HG03571 (cell line): ENCODE results near the gene USP20.
"Not testable (repeated sequence)": the region's sequence is repeated elsewhere in the genome, so short reads cannot be mapped to it uniquely, and the experiment has no call there.

Experiments used
- ATAC-seq: cut with Tn5 transposase; IDR thresholded peaks from one replicate; pipeline ENCODE4 v1.9.1; 2021; ENCODE audit not compliant: unreplicated experiment

The USP20 gene

GRCh38 chr9:129889122-129889940 lies 54.1 kb downstream of the USP20 start:
- ATAC-seq = no peak

- no peak for ATAC-seq
Measured at GRCh38 chr9:129889941-129890717, 54.9 kb downstream of the USP20 start.

GRCh38 chr9:129890718-129891299 lies 55.6 kb downstream of the USP20 start:
- not testable (repeated sequence) for ATAC-seq

GRCh38 chr9:129891569-129891968 lies 56.3 kb downstream of the USP20 start:
- ATAC-seq = no peak

GRCh38 chr9:129894120-129894823 lies 59.0 kb downstream of the USP20 start:
- ATAC-seq = no peak

GRCh38 chr9:129895376-129896268 lies 60.4 kb downstream of the USP20 start:
- no peak for ATAC-seq

- ATAC-seq = no peak
Measured at GRCh38 chr9:129897263-129897662, 62.0 kb downstream of the USP20 start.

GRCh38 chr9:129898185-129898584 lies 62.9 kb downstream of the USP20 start:
- no peak for ATAC-seq

- ATAC-seq = no peak
Measured at GRCh38 chr9:129899620-129900019, 64.4 kb downstream of the USP20 start.

- ATAC-seq = peak; percentile 74
Measured at GRCh38 chr9:129900263-129901027, 65.2 kb downstream of the USP20 start.

- no peak for ATAC-seq
Measured at GRCh38 chr9:129901993-129902739, 66.9 kb downstream of the USP20 start.

GRCh38 chr9:129902740-129903134 lies 67.5 kb downstream of the USP20 start:
- ATAC-seq = no peak

- no peak for ATAC-seq
Measured at GRCh38 chr9:129904734-129905133, 69.5 kb downstream of the USP20 start.

- ATAC-seq = no peak
Measured at GRCh38 chr9:129906298-129906697, 71.0 kb downstream of the USP20 start.

GRCh38 chr9:129907201-129907600 lies 71.9 kb downstream of the USP20 start:
- ATAC-seq = no peak

GRCh38 chr9:129908906-129909305 lies 73.6 kb downstream of the USP20 start:
- ATAC-seq = no peak

GRCh38 chr9:129909851-129910250 lies 74.6 kb downstream of the USP20 start:
- no peak for ATAC-seq

- ATAC-seq = no peak
Measured at GRCh38 chr9:129910628-129911567, 75.6 kb downstream of the USP20 start.
